Right atrium auricular region (tissue), 2 donors: ENCODE data around the gene FZR1. TPM values are rescaled to one million over a fixed set of nuclear protein-coding genes. Genes with fewer than 3 reads are reported as not detected.

Experiments used
- DNase-seq: peaks from one replicate; pipeline ENCODE4 v3.0.0-alpha.2; 2019; ENCODE audit warnings: low spot score
- H3K27ac ChIP-seq, 2 donors: fragments of 200-600 bp; sonication (generic); 1 replicate in 1 of 2; 2 replicates in 1 of 2; pipeline ENCODE4 v1.5.1; 2016 to 2019
- H3K27me3 ChIP-seq, 2 donors: fragments of 200-600 bp; sonication (generic); one replicate each; pipeline versions ENCODE4 v1.5.1 to v1.6.0; 2017 to 2019
- H3K36me3 ChIP-seq: fragments of 200-600 bp; sonication (generic); one replicate; pipeline ENCODE4 v1.5.1; 2016
- H3K4me1 ChIP-seq, 2 donors: fragments of 200-600 bp; sonication (generic); one replicate each; pipeline versions ENCODE4 v1.5.1 to v1.6.0; 2017 to 2019
- H3K4me3 ChIP-seq, 2 donors: fragments of 200-600 bp; sonication (generic); 1 replicate in 1 of 2; 2 replicates in 1 of 2; pipeline ENCODE4 v1.5.1; 2017 to 2019; ENCODE audit warnings: mild to moderate bottlenecking in 1 of 2, moderate library complexity in 1 of 2
- H3K9me3 ChIP-seq, 2 donors: fragments of 200-600 bp; sonication (generic); one replicate each; pipeline ENCODE4 v1.5.1; 2019
- CTCF ChIP-seq, 2 donors: fragments of 200-600 bp; sonication (generic); IDR thresholded peaks; one replicate each; pipeline ENCODE4 v1.5.1; 2019; ENCODE audit warnings: antibody characterized with exemption in 2 of 2
- total RNA-seq, 2 donors: library from RNA; depleted of rRNA; stranded (reverse); fragments of >200 nt; gene quantifications; one replicate each; pipeline ENCODE4 v1.1.0, GENCODE V29; 2016

FZR1 gene
- total RNA-seq, 2 donors from 2014 or later: 20.6 to 21.7 TPM

GRCh38 chr19:3518255-3518654, 12.1 kb downstream of the FZR1 start:
- Histone ChIP-seq H3K27me3 (no peaks in the 10 kb centered on the region), H3K27ac (no peak overlapping the region), H3K4me3 (no peak overlapping the region), H3K4me1 (peaks cover 0 to 17% of the 10 kb centered on the region in 2 donors), H3K36me3 (peaks cover 12% of the 10 kb centered on the region), H3K9me3 (no peaks in the 10 kb centered on the region)
- no peak for TF ChIP-seq CTCF (IDR thresholded peaks at IDR 0.05)
- no peak for DNase-seq

- Histone ChIP-seq H3K4me1 (peaks cover 0 to 13% of the 10 kb centered on the region in 2 donors), H3K36me3 (peaks cover 16% of the 10 kb centered on the region), H3K9me3 (no peaks in the 10 kb centered on the region), H3K27me3 (no peaks in the 10 kb centered on the region), H3K27ac (no peak overlapping the region), H3K4me3 (no peak overlapping the region)
- TF ChIP-seq CTCF (IDR thresholded peaks at IDR 0.05): no peak
- no peak for DNase-seq
These were observed 12.5 kb downstream of the FZR1 start for GRCh38 chr19:3518659-3519058.

GRCh38 chr19:3519126-3519525, 13.0 kb downstream of the FZR1 start:
- H3K9me3 ChIP-seq: no peaks in the 10 kb centered on the region
- no peaks in the 10 kb centered on the region for H3K27me3 ChIP-seq
- no peak for DNase-seq
- TF ChIP-seq CTCF (IDR thresholded peaks at IDR 0.05): no peak
- H3K4me3 ChIP-seq: no peak overlapping the region
- H3K36me3 ChIP-seq: peaks cover 20% of the 10 kb centered on the region
- H3K4me1 ChIP-seq: peaks cover 0 to 13% of the 10 kb centered on the region in 2 donors
- H3K27ac ChIP-seq: no peak overlapping the region

- H3K27ac ChIP-seq: no peak overlapping the region
- no peak for TF ChIP-seq CTCF (IDR thresholded peaks at IDR 0.05)
- H3K4me3 ChIP-seq: no peak overlapping the region
- no peaks in the 10 kb centered on the region for H3K27me3 ChIP-seq
- peaks cover 26% of the 10 kb centered on the region for H3K36me3 ChIP-seq
- DNase-seq: no peak
- H3K4me1 ChIP-seq: peaks cover 0 to 13% of the 10 kb centered on the region in 2 donors
- no peaks in the 10 kb centered on the region for H3K9me3 ChIP-seq
These were observed 14.3 kb downstream of the FZR1 start for GRCh38 chr19:3520166-3521103.

- H3K36me3 ChIP-seq: peaks cover 31% of the 10 kb centered on the region
- no peak for TF ChIP-seq CTCF (IDR thresholded peaks at IDR 0.05)
- no peak for DNase-seq
- H3K27me3 ChIP-seq: no peaks in the 10 kb centered on the region
- H3K4me3 ChIP-seq: no peak overlapping the region
- no peaks in the 10 kb centered on the region for H3K9me3 ChIP-seq
- peaks cover 0 to 10% of the 10 kb centered on the region in 2 donors for H3K4me1 ChIP-seq
- no peak overlapping the region for H3K27ac ChIP-seq
These were observed 15.0 kb downstream of the FZR1 start for GRCh38 chr19:3521104-3521445.
